Measurements from ENCODE around the gene CT45A2. TPM values are rescaled to one million over a fixed set of nuclear protein-coding genes. Genes with fewer than 3 reads are reported as not detected.
"Not testable (repeated sequence)": the region's sequence is repeated elsewhere in the genome, so short reads cannot be mapped to it uniquely, and the experiment has no call there.

Gene CT45A2
- total RNA-seq = not detected in 2 replicates

- intact Hi-C loops (cut with micrococcal nuclease) = not testable (repeated sequence)
Measured at GRCh38 chrX:135819912-135820311, at the start of gene CT45A2. CT45A2 (minus strand) TSS chrX:135820012; CDS start chrX:135816265, 3,747 bp downstream.

- intact Hi-C loops (cut with micrococcal nuclease) = not testable (repeated sequence)
Measured at GRCh38 chrX:135854438-135854837, 34.6 kb upstream of the CT45A2 start, which contains the start of gene CT45A8. CT45A8 (minus strand) TSS chrX:135854538; CDS start chrX:135850783, 3,755 bp downstream.

GRCh38 chrX:135837180-135837579 is 17.4 kb upstream of the CT45A2 start, which contains the start of gene CT45A7:
CT45A7 (minus strand) TSS chrX:135837280; CDS start chrX:135833533, 3,747 bp downstream.
- intact Hi-C loops (cut with micrococcal nuclease) = not testable (repeated sequence)

- intact Hi-C loops (cut with micrococcal nuclease) = not testable (repeated sequence)
Measured at GRCh38 chrX:135802687-135803086, 17.1 kb downstream of the CT45A2 start, which contains the start of gene CT45A6. CT45A6 (minus strand) TSS chrX:135802787; CDS start chrX:135798993, 3,794 bp downstream.

- intact Hi-C loops (cut with micrococcal nuclease) = not testable (repeated sequence)
Measured at GRCh38 chrX:135785403-135785802, 34.4 kb downstream of the CT45A2 start, which contains the start of gene CT45A5. CT45A5 (minus strand) TSS chrX:135785503; CDS start chrX:135781729, 3,774 bp downstream.

- intact Hi-C loops (cut with micrococcal nuclease) = not testable (repeated sequence)
Measured at GRCh38 chrX:135768091-135768490, 51.7 kb downstream of the CT45A2 start, which contains the start of gene CT45A3. CT45A3 (minus strand) TSS chrX:135768191; CDS start chrX:135764444, 3,747 bp downstream.

Other genes with a start within 250 kb of the CT45A2 start
- gene CT45A1, start 106.4 kb downstream of the CT45A2 start, total RNA-seq = not detected in 2 replicates
- gene CT45A3, start 51.8 kb downstream of the CT45A2 start, total RNA-seq = not detected in 2 replicates
- gene CT45A5, start 34.5 kb downstream of the CT45A2 start, total RNA-seq = 0.23 TPM in 1 of 2 replicates, not detected in the other
- gene CT45A6, start 17.2 kb downstream of the CT45A2 start, total RNA-seq = not detected in 2 replicates
- not detected in 2 replicates for gene CT45A7, start 17.3 kb upstream of the CT45A2 start, total RNA-seq
- not detected in 2 replicates for gene CT45A8, start 34.5 kb upstream of the CT45A2 start, total RNA-seq
- gene CT45A9, start 51.8 kb upstream of the CT45A2 start, total RNA-seq = not detected in 2 replicates
- gene CT45A10, start 73.4 kb upstream of the CT45A2 start, total RNA-seq = not detected in 2 replicates
- gene SAGE1, start 73.7 kb upstream of the CT45A2 start, total RNA-seq = not detected in 2 replicates
- 19.6 and 20.3 TPM in 2 replicates for gene MMGT1, start 154.0 kb upstream of the CT45A2 start, total RNA-seq
- 15.2 and 18.5 TPM in 2 replicates for gene SLC9A6, start 165.4 kb upstream of the CT45A2 start, total RNA-seq

All from T-helper 2 cell treated with Interferon-gamma antibody and Interleukin-4, amounts not matched to agents 100 ng/mL and 5 ng/mL, for 36 hours (primary cell).